Esophagus mucosa (tissue), 1 donor: ENCODE data around the gene RNF212B. TPM values are rescaled to one million over a fixed set of nuclear protein-coding genes. Genes with fewer than 3 reads are reported as not detected.
"Not testable (repeated sequence)": the region's sequence is repeated elsewhere in the genome, so short reads cannot be mapped to it uniquely, and the experiment has no call there.

Experiments
- ATAC-seq: fragments of 200-7000 bp; cut with Tn5 transposase; one replicate; pipeline ENCODE4 v1.9.1; 2020
- total RNA-seq: library from RNA; stranded (reverse); gene quantifications from one replicate; pipeline ENCODE4 v1.2.4, GENCODE V29; 2023
- donor health status: DM: yes; HTN: yes; CAD: no.

RNF212B gene
- total RNA-seq, 1 donor from 2014 or later: not detected

- ATAC-seq: no peak
These were observed 7.5 kb downstream of the RNF212B start for GRCh38 chr14:23245282-23245681.

GRCh38 chr14:23248601-23249000 lies 10.9 kb downstream of the RNF212B start:
- ATAC-seq: no peak

- no peak for ATAC-seq
These were observed 12.1 kb downstream of the RNF212B start for GRCh38 chr14:23249824-23250223.

- ATAC-seq: no peak
These were observed 14.3 kb downstream of the RNF212B start for GRCh38 chr14:23252006-23252405.

GRCh38 chr14:23252420-23253333 lies 14.9 kb downstream of the RNF212B start:
- ATAC-seq: no peak

- ATAC-seq: no peak
These were observed 20.5 kb downstream of the RNF212B start for GRCh38 chr14:23258256-23258655.

GRCh38 chr14:23259426-23259825 lies 21.7 kb downstream of the RNF212B start:
- ATAC-seq: no peak

GRCh38 chr14:23260849-23261248 lies 23.1 kb downstream of the RNF212B start:
- ATAC-seq: not testable (repeated sequence)

GRCh38 chr14:23269193-23269592 lies 31.5 kb downstream of the RNF212B start:
- no peak for ATAC-seq

- no peak for ATAC-seq
These were observed 37.7 kb downstream of the RNF212B start for GRCh38 chr14:23275412-23275811.

- no peak for ATAC-seq
These were observed 39.5 kb downstream of the RNF212B start for GRCh38 chr14:23277189-23277588.

GRCh38 chr14:23277928-23278327 lies 40.2 kb downstream of the RNF212B start:
- ATAC-seq: not testable (repeated sequence)

- no peak for ATAC-seq
These were observed 43.5 kb downstream of the RNF212B start for GRCh38 chr14:23281247-23281646.

GRCh38 chr14:23284654-23285529 lies 47.2 kb downstream of the RNF212B start:
- no peak for ATAC-seq

GRCh38 chr14:23285530-23286019 lies 47.8 kb downstream of the RNF212B start:
- peak; percentile 28 for ATAC-seq

- ATAC-seq: peak; percentile 99
These were observed 48.5 kb downstream of the RNF212B start, which contains the start of gene HOMEZ for GRCh38 chr14:23286020-23286901. HOMEZ (minus strand) TSS chr14:23286132; CDS start chr14:23285952, 180 bp downstream.

- ATAC-seq: no peak
These were observed 49.3 kb downstream of the RNF212B start for GRCh38 chr14:23286902-23287479.

GRCh38 chr14:23294734-23295561 lies 57.2 kb downstream of the RNF212B start:
- ATAC-seq: peak; percentile 40

GRCh38 chr14:23296012-23296777 lies 58.5 kb downstream of the RNF212B start:
- ATAC-seq: no peak

GRCh38 chr14:23297096-23297495 lies 59.4 kb downstream of the RNF212B start:
- ATAC-seq: no peak
